DND-41 (cell line): ENCODE measurements around the gene SFXN5.

Experiments
- ATAC-seq: fragments of 200-7000 bp; cut with Tn5 transposase; 3 replicates; pipeline ENCODE4 v1.9.1; 2021; ENCODE audit warnings: low read depth; ENCODE audit not compliant: insufficient read depth
- DNase-seq: peaks from one replicate; pipeline ENCODE4 v3.0.0-alpha.2; 2020
- H2AFZ ChIP-seq: 2 replicates; pipeline ENCODE4 v1.6.0; 2012; ENCODE audit warnings: low read depth, low read length
- H3K27ac ChIP-seq: 2 replicates; pipeline ENCODE4 v1.5.1; 2012; ENCODE audit warnings: low read length, inconsistent platforms
- H3K27me3 ChIP-seq: fragments of 200-600 bp; sonication (generic); 2 replicates; pipeline ENCODE4 v1.6.0; 2012; ENCODE audit warnings: low read length, mild to moderate bottlenecking, inconsistent platforms; ENCODE audit not compliant: insufficient read depth, poor library complexity
- H3K36me3 ChIP-seq: 2 replicates; pipeline ENCODE4 v1.5.1; 2012; ENCODE audit warnings: low read length, inconsistent platforms; ENCODE audit not compliant: insufficient read depth
- H3K4me1 ChIP-seq: 2 replicates; pipeline ENCODE4 v1.5.1; 2012; ENCODE audit warnings: mild to moderate bottlenecking, low read length; ENCODE audit not compliant: insufficient read depth
- H3K4me2 ChIP-seq: 2 replicates; pipeline ENCODE4 v1.6.0; 2012; ENCODE audit warnings: mild to moderate bottlenecking, moderate library complexity, low read length, inconsistent platforms; ENCODE audit not compliant: insufficient read depth
- H3K4me3 ChIP-seq, 2 experiments: fragments of 200-600 bp in 1 of 2; shearing (Covaris generic) in 1 of 2; 2 replicates each; pipeline ENCODE4 v1.5.1; 2012 to 2016; ENCODE audit warnings: inconsistent platforms in 2 of 2, low read length in 2 of 2, mild to moderate bottlenecking in 2 of 2, low read depth in 1 of 2, moderate library complexity in 1 of 2
- H3K79me2 ChIP-seq: 2 replicates; pipeline ENCODE4 v1.6.0; 2012; ENCODE audit warnings: low read length, inconsistent platforms; ENCODE audit not compliant: insufficient read depth
- H3K9ac ChIP-seq: 2 replicates; pipeline ENCODE4 v1.6.0; 2012; ENCODE audit warnings: low read depth, mild to moderate bottlenecking, inconsistent platforms, low read length, moderate library complexity
- H3K9me3 ChIP-seq: 2 replicates; pipeline ENCODE4 v1.5.1; 2012; ENCODE audit warnings: low read length, moderate library complexity, mild to moderate bottlenecking, inconsistent platforms; ENCODE audit not compliant: insufficient read depth, severe bottlenecking
- H4K20me1 ChIP-seq: 2 replicates; pipeline ENCODE4 v1.6.0; 2012; ENCODE audit warnings: low read length; ENCODE audit not compliant: insufficient read depth
- EZH2 ChIP-seq: IDR thresholded peaks from 3 replicates; pipeline ENCODE4 v1.6.1; 2012; ENCODE audit warnings: borderline replicate concordance, low read depth, mild to moderate bottlenecking, moderate library complexity, low read length, inconsistent platforms; ENCODE audit not compliant: severe bottlenecking
- TF ChIP-seq, protein P1 (sequence below): IDR thresholded peaks from 2 replicates; pipeline ENCODE4 v1.5.1; 2012; ENCODE audit warnings: borderline replicate concordance, low read length, moderate library complexity, mild to moderate bottlenecking; ENCODE audit not compliant: poor library complexity, severe bottlenecking; ENCODE audit errors: extremely low read depth

SFXN5 gene

DNA sequence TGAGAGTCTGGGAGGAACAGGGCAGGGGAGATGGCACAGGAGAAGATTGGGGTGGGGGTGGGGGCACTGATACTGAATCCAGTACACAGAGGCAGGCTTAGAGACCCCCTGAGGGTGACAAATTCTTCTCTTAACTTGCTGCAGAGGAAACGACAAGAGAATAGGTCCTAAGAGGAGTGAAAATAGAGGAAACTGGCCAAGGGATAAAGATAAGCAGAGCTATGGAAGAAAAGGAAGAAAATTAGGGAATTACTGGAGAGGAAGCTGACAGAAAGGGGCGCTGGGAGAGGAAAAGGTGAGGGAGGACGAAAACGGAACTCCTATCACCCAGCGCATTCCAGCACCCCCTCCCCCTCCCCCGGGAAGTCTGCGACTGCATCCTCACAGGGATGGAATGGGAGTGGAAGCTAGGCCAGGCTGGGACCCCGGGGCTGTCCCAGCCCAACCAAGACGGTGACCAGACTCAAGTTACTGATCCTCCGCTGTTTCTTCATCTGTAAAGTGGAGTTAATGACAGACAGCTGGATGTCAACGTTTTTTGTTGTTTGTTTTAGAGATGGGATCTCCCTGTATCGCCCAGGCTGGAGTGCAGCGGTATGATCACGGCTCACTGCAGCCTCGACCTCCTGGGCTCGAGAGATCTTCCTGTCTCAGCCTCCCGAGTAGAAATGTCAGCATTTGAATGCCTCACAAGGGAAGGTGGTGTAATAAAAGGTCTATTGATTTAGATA lies 156.8 kb downstream of the SFXN5 start:
- Histone ChIP-seq H3K79me2 (no peaks in the 10 kb centered on the region), H2AFZ (no peak overlapping the region), H3K27me3 (peaks cover 9% of the 10 kb centered on the region), H3K4me3 (no peak overlapping the region), H3K36me3 (no peaks in the 10 kb centered on the region), H3K4me1 (no peaks in the 10 kb centered on the region), H3K4me2 (no peak overlapping the region), H4K20me1 (no peaks in the 10 kb centered on the region), H3K9ac (no peak overlapping the region), H3K27ac (no peak overlapping the region), H3K9me3 (no peaks in the 10 kb centered on the region)
- ATAC-seq (no peak), DNase-seq (no peak)
- no peak for TF ChIP-seq EZH2
- TF ChIP-seq, protein P1, sequence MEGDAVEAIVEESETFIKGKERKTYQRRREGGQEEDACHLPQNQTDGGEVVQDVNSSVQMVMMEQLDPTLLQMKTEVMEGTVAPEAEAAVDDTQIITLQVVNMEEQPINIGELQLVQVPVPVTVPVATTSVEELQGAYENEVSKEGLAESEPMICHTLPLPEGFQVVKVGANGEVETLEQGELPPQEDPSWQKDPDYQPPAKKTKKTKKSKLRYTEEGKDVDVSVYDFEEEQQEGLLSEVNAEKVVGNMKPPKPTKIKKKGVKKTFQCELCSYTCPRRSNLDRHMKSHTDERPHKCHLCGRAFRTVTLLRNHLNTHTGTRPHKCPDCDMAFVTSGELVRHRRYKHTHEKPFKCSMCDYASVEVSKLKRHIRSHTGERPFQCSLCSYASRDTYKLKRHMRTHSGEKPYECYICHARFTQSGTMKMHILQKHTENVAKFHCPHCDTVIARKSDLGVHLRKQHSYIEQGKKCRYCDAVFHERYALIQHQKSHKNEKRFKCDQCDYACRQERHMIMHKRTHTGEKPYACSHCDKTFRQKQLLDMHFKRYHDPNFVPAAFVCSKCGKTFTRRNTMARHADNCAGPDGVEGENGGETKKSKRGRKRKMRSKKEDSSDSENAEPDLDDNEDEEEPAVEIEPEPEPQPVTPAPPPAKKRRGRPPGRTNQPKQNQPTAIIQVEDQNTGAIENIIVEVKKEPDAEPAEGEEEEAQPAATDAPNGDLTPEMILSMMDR: no peak

DNA sequence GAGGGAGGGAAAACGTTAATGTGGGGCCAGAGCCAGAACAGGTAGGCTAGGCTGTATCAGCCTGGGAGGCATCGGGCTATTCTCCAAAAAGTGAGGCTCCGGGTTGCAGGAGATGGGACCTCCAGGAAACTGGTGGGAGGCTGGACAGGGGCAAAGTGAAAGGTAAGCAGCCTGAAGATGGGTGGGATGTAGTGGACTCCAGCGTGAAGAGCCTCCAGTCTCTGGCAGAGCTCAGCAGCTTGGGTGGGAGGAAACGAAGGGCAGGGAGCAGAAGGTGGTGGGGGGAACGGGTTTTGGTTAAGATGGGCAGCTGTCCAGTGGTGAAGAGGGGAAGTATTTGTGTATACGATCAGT lies 157.3 kb downstream of the SFXN5 start:
- no peak for DNase-seq
- no peak for ATAC-seq
- no peak overlapping the region for H2AFZ ChIP-seq
- H3K36me3 ChIP-seq: no peaks in the 10 kb centered on the region
- H3K4me1 ChIP-seq: no peaks in the 10 kb centered on the region
- H3K79me2 ChIP-seq: no peaks in the 10 kb centered on the region
- H4K20me1 ChIP-seq: no peaks in the 10 kb centered on the region
- no peaks in the 10 kb centered on the region for H3K9me3 ChIP-seq
- H3K4me2 ChIP-seq: no peak overlapping the region
- H3K27ac ChIP-seq: no peak overlapping the region
- no peak overlapping the region for H3K4me3 ChIP-seq
- H3K9ac ChIP-seq: no peak overlapping the region
- TF ChIP-seq, protein P1: no peak
- no peak for TF ChIP-seq EZH2
- H3K27me3 ChIP-seq: peaks cover 12% of the 10 kb centered on the region

DNA sequence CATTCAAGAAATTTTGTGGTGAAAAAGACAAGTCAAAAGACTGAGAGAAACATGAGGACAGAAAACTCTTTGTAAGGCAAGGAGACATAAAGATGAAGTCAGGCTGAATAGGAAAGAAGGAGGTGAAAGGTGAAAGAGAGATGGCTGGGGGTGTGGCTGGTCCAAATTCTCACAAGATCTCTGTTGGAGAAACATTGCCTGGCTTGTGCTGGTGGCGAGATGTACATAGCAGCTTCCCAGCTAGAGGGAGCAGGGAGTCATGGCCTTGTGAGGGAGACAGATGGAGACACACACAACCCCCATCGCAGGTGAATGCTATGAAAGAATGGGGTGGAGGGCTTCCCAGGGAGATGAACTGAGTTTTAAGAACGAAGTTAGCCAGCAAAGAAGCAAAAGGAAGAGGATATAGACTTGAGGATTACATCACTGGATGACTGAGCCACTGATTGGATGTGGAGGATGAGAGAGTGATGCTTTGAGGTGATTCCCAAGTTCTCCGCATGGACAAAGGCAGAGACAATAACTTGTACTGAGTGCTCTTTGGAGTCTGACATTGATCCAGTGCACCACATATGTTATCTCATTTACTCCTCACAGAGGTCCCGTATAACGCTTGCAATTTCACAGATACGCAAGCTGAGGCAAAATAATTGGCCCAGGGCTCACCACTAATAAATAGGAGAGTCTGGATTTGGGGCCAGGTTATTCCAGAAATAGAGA lies 157.9 kb downstream of the SFXN5 start:
- Histone ChIP-seq H3K4me3 (no peak overlapping the region), H3K36me3 (no peaks in the 10 kb centered on the region), H3K4me1 (no peaks in the 10 kb centered on the region), H3K27me3 (peaks cover 16% of the 10 kb centered on the region), H3K9ac (no peak overlapping the region), H3K79me2 (no peaks in the 10 kb centered on the region), H3K9me3 (no peaks in the 10 kb centered on the region), H4K20me1 (no peaks in the 10 kb centered on the region), H2AFZ (no peak overlapping the region), H3K4me2 (no peak overlapping the region), H3K27ac (no peak overlapping the region)
- no peak for TF ChIP-seq EZH2
- TF ChIP-seq, protein P1: no peak
- no peak for ATAC-seq
- no peak for DNase-seq
